ENCODE measurements around the gene RPRML.

GRCh38 chr17:47013341-47013740 is 34.3 kb upstream of the RPRML start:
- no peak for TF ChIP-seq CTCF (conservative IDR thresholded peaks at IDR 0.05 in 1 of 2, IDR thresholded peaks at IDR 0.05 in 1 of 2; ENCODE audit: extremely low read depth in 1 of 2, insufficient read depth in 1 of 2, low read depth in 1 of 2, low read length in 2 of 2)
- TF ChIP-seq EZH2 (IDR thresholded peaks at IDR 0.05; ENCODE audit: borderline replicate concordance, low read length): no peak

Data from mammary epithelial cell (primary cell).